HepG2 (cell line): ENCODE results near the gene TCF12. TPM values are rescaled to one million over a fixed set of nuclear protein-coding genes. Genes with fewer than 3 reads are reported as not detected.

ENCODE experiments used
- ATF7 ChIP-seq, 2 experiments: fragments of 450-650 bp in 1 of 2; sonication (generic) in 1 of 2; formaldehyde crosslinking in 1 of 2; IDR thresholded peaks; 2 replicates each; pipeline versions ENCODE4 v1.4.0 to v1.6.1; 2016 to 2020; ENCODE audit warnings: antibody characterized with exemption in 1 of 2, mild to moderate bottlenecking in 1 of 2, missing genetic modification reagents in 1 of 2
- ATRX ChIP-seq: sonication (generic); formaldehyde crosslinking; IDR thresholded peaks from 2 replicates; pipeline ENCODE4 v1.4.0; 2020; ENCODE audit warnings: missing genetic modification reagents, borderline replicate concordance
- CC2D1A ChIP-seq: sonication (generic); formaldehyde crosslinking; IDR thresholded peaks from 2 replicates; pipeline ENCODE4 v1.8.1; 2023; ENCODE audit warnings: mild to moderate bottlenecking, missing genetic modification reagents
- CERS6 ChIP-seq: sonication (generic); formaldehyde crosslinking; IDR thresholded peaks from 2 replicates; pipeline ENCODE4 v1.5.0; 2020; ENCODE audit warnings: missing genetic modification reagents
- FOXA1 ChIP-seq, 2 experiments: fragments of 450-650 bp in 1 of 2; sonication (generic) in 1 of 2; formaldehyde crosslinking in 1 of 2; IDR thresholded peaks; 2 replicates each; pipeline versions ENCODE4 v1.4.0 to v1.6.1; 2016 to 2020; ENCODE audit warnings: missing genetic modification reagents in 1 of 2
- FOXC1 ChIP-seq: sonication (generic); formaldehyde crosslinking; IDR thresholded peaks from 2 replicates; pipeline ENCODE4 v1.8.0; 2022; ENCODE audit warnings: mild to moderate bottlenecking, missing genetic modification reagents, borderline replicate concordance
- GATAD2A ChIP-seq: IDR thresholded peaks from 2 replicates; pipeline ENCODE4 v1.6.1; 2016
- HHEX ChIP-seq: IDR thresholded peaks from 2 replicates; pipeline ENCODE4 v1.6.1; 2016; ENCODE audit warnings: control low read depth
- JUN ChIP-seq: sonication (generic); formaldehyde crosslinking; IDR thresholded peaks from 2 replicates; pipeline ENCODE4 v1.4.0; 2020; ENCODE audit warnings: mild to moderate bottlenecking, missing genetic modification reagents
- KDM5A ChIP-seq: fragments of 200-600 bp; sonication (generic); IDR thresholded peaks from 2 replicates; pipeline ENCODE4 v1.7.0; 2018; ENCODE audit warnings: antibody characterized with exemption, mild to moderate bottlenecking, low read length, borderline replicate concordance
- MAFK ChIP-seq, 2 experiments: IDR thresholded peaks in 1 of 2; conservative IDR thresholded peaks in 1 of 2; 2 replicates each; pipeline ENCODE4 v1.6.1; 2011; ENCODE audit warnings: improper control_type of control experiment in 2 of 2, low read length in 2 of 2
- MED1 ChIP-seq: sonication (generic); formaldehyde crosslinking; IDR thresholded peaks from 2 replicates; pipeline ENCODE4 v1.4.0; 2020; ENCODE audit warnings: missing genetic modification reagents
- MXI1 ChIP-seq: IDR thresholded peaks from 3 replicates; pipeline ENCODE4 v1.6.1; 2012; ENCODE audit warnings: low read depth, low read length, inconsistent platforms, borderline replicate concordance
- PHF21A ChIP-seq: sonication (generic); formaldehyde crosslinking; IDR thresholded peaks from 2 replicates; pipeline ENCODE4 v1.5.0; 2020; ENCODE audit warnings: mild to moderate bottlenecking, missing genetic modification reagents
- PLSCR1 ChIP-seq: sonication (generic); formaldehyde crosslinking; IDR thresholded peaks from 2 replicates; pipeline ENCODE4 v1.5.0; 2020; ENCODE audit warnings: missing genetic modification reagents, mild to moderate bottlenecking, borderline replicate concordance
- POGZ ChIP-seq: sonication (generic); formaldehyde crosslinking; IDR thresholded peaks from 2 replicates; pipeline ENCODE4 v1.4.0; 2020; ENCODE audit warnings: mild to moderate bottlenecking, missing genetic modification reagents
- RARG ChIP-seq: sonication (generic); formaldehyde crosslinking; IDR thresholded peaks from 2 replicates; pipeline ENCODE4 v1.4.0; 2020; ENCODE audit warnings: low read depth, mild to moderate bottlenecking, missing genetic modification reagents
- RELA ChIP-seq: sonication (generic); formaldehyde crosslinking; IDR thresholded peaks from 2 replicates; pipeline ENCODE4 v1.4.0; 2020; ENCODE audit warnings: missing genetic modification reagents
- RXRB ChIP-seq: IDR thresholded peaks from 2 replicates; pipeline ENCODE4 v1.6.1; 2016; ENCODE audit warnings: borderline replicate concordance, missing genetic modification reagents, missing compliant biosample characterization
- SETDB1 ChIP-seq: sonication (generic); formaldehyde crosslinking; IDR thresholded peaks from 2 replicates; pipeline ENCODE4 v1.5.1; 2020; ENCODE audit warnings: missing genetic modification reagents, mild to moderate bottlenecking, borderline replicate concordance
- SOX5 ChIP-seq: IDR thresholded peaks from 2 replicates; pipeline ENCODE4 v1.6.1; 2016; ENCODE audit warnings: borderline replicate concordance
- ZNF234 ChIP-seq: sonication (generic); formaldehyde crosslinking; conservative IDR thresholded peaks from 2 replicates; pipeline ENCODE4 v1.5.1; 2020; ENCODE audit warnings: mild to moderate bottlenecking, missing genetic modification reagents
- ZNF451 ChIP-seq: sonication (generic); formaldehyde crosslinking; IDR thresholded peaks from 2 replicates; pipeline ENCODE4 v1.5.0; 2020; ENCODE audit warnings: mild to moderate bottlenecking, missing genetic modification reagents
- ZNF546 ChIP-seq: sonication (generic); formaldehyde crosslinking; conservative IDR thresholded peaks from 2 replicates; pipeline ENCODE4 v1.8.1; 2023; ENCODE audit warnings: mild to moderate bottlenecking, missing genetic modification reagents
- ZNF550 ChIP-seq: sonication (generic); formaldehyde crosslinking; IDR thresholded peaks from 2 replicates; pipeline ENCODE4 v1.4.0; 2020; ENCODE audit warnings: mild to moderate bottlenecking, missing genetic modification reagents, borderline replicate concordance
- ZNF674 ChIP-seq: sonication (generic); formaldehyde crosslinking; IDR thresholded peaks from 2 replicates; pipeline ENCODE4 v1.5.0; 2020; ENCODE audit warnings: low read depth, mild to moderate bottlenecking, missing genetic modification reagents
- ZSCAN12 ChIP-seq: sonication (generic); formaldehyde crosslinking; IDR thresholded peaks from 2 replicates; pipeline ENCODE4 v1.9.0; 2021; ENCODE audit warnings: mild to moderate bottlenecking, missing genetic modification reagents
- polyA plus RNA-seq, 8 experiments: library from polyadenylated mRNA; depleted of rRNA in 3 of 8; stranded (reverse) in 7 of 8; unstranded in 1 of 8; fragments of >200 nt; fragmentation: Illumina TruSeq in 4 of 8; extraction: Trizol in 4 of 8; gene quantifications; 2 replicates each; pipeline versions ENCODE4 v1.2.1 to v1.2.3, GENCODE V29; 2011 to 2016; ENCODE audit warnings: low read depth in 4 of 8, missing spikeins in 1 of 8, mixed read lengths in 1 of 8; ENCODE audit not compliant: insufficient read depth in 1 of 8
- total RNA-seq, 5 experiments: library from RNA; depleted of rRNA; stranded (reverse); fragments of >200 nt; fragmentation: Illumina TruSeq; extraction: Trizol; gene quantifications; 2 replicates each; pipeline ENCODE4 v1.2.3, GENCODE V29; 2016; ENCODE audit warnings: low read depth in 1 of 5

TCF12 gene
- total and polyA plus RNA-seq, 2 of the 13 experiments (the other 11 are each of a cell fraction or from before 2014, with no cell fraction given): 48.6 to 51.1 TPM

- no peak for TF ChIP-seq PLSCR1
- no peak for TF ChIP-seq ZSCAN12 (CRISPR knock-in tag)
- 0 out of 2 replicates have a peak, but pooled peaks have one; percentile 28 for TF ChIP-seq ZNF674 (CRISPR knock-in tag)
- TF ChIP-seq MXI1: peak; percentile 45; the same call in 1 of the 3 replicates
- TF ChIP-seq SOX5: peak; percentile 62; the same call in 1 of the 2 replicates
- no peak for TF ChIP-seq FOXA1 (IDR thresholded peaks at IDR 0.05)
- TF ChIP-seq FOXA1 (CRISPR knock-in tag; IDR thresholded peaks at IDR 0.05): peak; percentile 5; the same call in 1 of the 2 replicates
- peak; percentile 99 for TF ChIP-seq POGZ (CRISPR knock-in tag)
- TF ChIP-seq PHF21A (CRISPR knock-in tag): peak; percentile 92
- no peak; the same call in 1 of the 2 replicates for TF ChIP-seq ZNF451 (CRISPR knock-in tag)
- no peak for TF ChIP-seq CC2D1A (CRISPR knock-in tag)
- no peak for TF ChIP-seq RARG (CRISPR knock-in tag)
- 0 out of 2 replicates have a peak, but pooled peaks have one; percentile 35 for TF ChIP-seq FOXC1 (CRISPR knock-in tag)
- no peak for TF ChIP-seq SETDB1
- 0 out of 2 replicates have a peak, but pooled peaks have one; percentile 55 for TF ChIP-seq ZNF550 (CRISPR knock-in tag)
- TF ChIP-seq MED1 (CRISPR knock-in tag): peak; percentile 51; the same call in 1 of the 2 replicates
- TF ChIP-seq JUN (CRISPR knock-in tag): no peak; the same call in 1 of the 2 replicates
- TF ChIP-seq RELA (CRISPR knock-in tag): no peak
- TF ChIP-seq MAFK (conservative IDR thresholded peaks at IDR 0.05 in 1 of 2, IDR thresholded peaks at IDR 0.05 in 1 of 2; ENCODE audit: low read length in 2 of 2): no peak
- peak; percentile 69; the same call in 1 of the 2 replicates for TF ChIP-seq RXRB
- no peak for TF ChIP-seq ZNF234
- TF ChIP-seq ATF7 (IDR thresholded peaks at IDR 0.05): no peak
- no peak for TF ChIP-seq ATF7 (CRISPR knock-in tag; IDR thresholded peaks at IDR 0.05)
- TF ChIP-seq ATRX (CRISPR knock-in tag): no peak
- TF ChIP-seq KDM5A: peak; percentile 47; the same call in 1 of the 2 replicates
- TF ChIP-seq CERS6 (CRISPR knock-in tag): no peak
- TF ChIP-seq HHEX (CRISPR knock-in tag): no peak
- peak; percentile 91 for TF ChIP-seq GATAD2A
- TF ChIP-seq ZNF546 (CRISPR knock-in tag): no peak
These were observed at the start of gene TCF12 (continued) for GRCh38 chr15:56918046-56918938.
